PC-3 (cell line): ENCODE data around the gene CSMD2.

Source experiments
- CTCF ChIP-seq: fragments of 300-600 bp; sonication (generic); conservative IDR thresholded peaks from 2 replicates; pipeline ENCODE4 v1.5.1; 2017; ENCODE audit warnings: antibody characterized with exemption, low read depth, mild to moderate bottlenecking, low read length
- EZH2 ChIP-seq: fragments of 300-600 bp; sonication (generic); IDR thresholded peaks from one replicate; pipeline ENCODE4 v1.6.1; 2017; ENCODE audit warnings: antibody characterized with exemption, mild to moderate bottlenecking, low read length; ENCODE audit not compliant: unreplicated experiment
- EZH2phosphoT487 ChIP-seq: fragments of 300-600 bp; sonication (generic); IDR thresholded peaks from 2 replicates; pipeline ENCODE4 v1.6.1; 2018; ENCODE audit warnings: mild to moderate bottlenecking, antibody characterized with exemption, low read length, borderline replicate concordance

- TF ChIP-seq CTCF (no peak), EZH2 (no peak), EZH2phosphoT487 (no peak)
These were observed 8.3 kb downstream of the CSMD2 start for GRCh38 chr1:34156739-34157138.
